ENCODE data around the gene RSL24D1. TPM values are rescaled to one million over a fixed set of nuclear protein-coding genes. Genes with fewer than 3 reads are reported as not detected.

The RSL24D1 gene
- total and polyA plus RNA-seq, 2 of the 13 experiments (the other 11 are each of a cell fraction or from before 2014, with no cell fraction given) = 58.8 to 100.0 TPM

GRCh38 chr15:55133972-55134371 is 62.8 kb downstream of the RSL24D1 start:
- FAIRE-seq (no peak), DNase-seq (ENCODE audit: low spot score) (no peak), ATAC-seq (no peak)
- CTCF ChIA-PET (ENCODE audit: low intra/inter-chr PET ratio, low total read pairs) = no interaction called here
- in situ Hi-C loops (cut with HindIII; ENCODE audit: extremely low pct_ligation_motif_present, low pct_unique_long_range_greater_than_20kb) = no loop called here
- H3K27ac ChIP-seq (ENCODE audit: extremely low read length, insufficient read depth, low read length) = no peak overlapping the region
- H3K27me3 ChIP-seq (ENCODE audit: control insufficient read depth in 1 of 2, insufficient read depth in 2 of 2, low read length in 2 of 2) = no peaks in the 10 kb centered on the region
- POLR2A ChIA-PET = no interaction called here
- H3K4me3 ChIP-seq (replicated peaks in 1 of 3; ENCODE audit: insufficient read depth in 1 of 3, low read depth in 2 of 3, low read length in 3 of 3) = no peak overlapping the region
- H3K4me1 ChIP-seq (ENCODE audit: insufficient read depth, low read length) = no peaks in the 10 kb centered on the region
- H3K9ac ChIP-seq (ENCODE audit: insufficient read depth, low read depth, low read length) = no peak overlapping the region
- H3K4me2 ChIP-seq (ENCODE audit: low read depth, low read length) = no peak overlapping the region
- 0% methylated on average over 2 of the region's 2 CpGs for WGBS (ENCODE audit: low lambda C conversion rate)
- no peaks in the 10 kb centered on the region for H3K36me3 ChIP-seq (replicated peaks in 1 of 2; ENCODE audit: control insufficient read depth in 1 of 2, insufficient read depth in 2 of 2, low read length in 2 of 2)
- H4K20me1 ChIP-seq (ENCODE audit: insufficient read depth, low read length) = no peaks in the 10 kb centered on the region
- no peaks in the 10 kb centered on the region for H3K79me2 ChIP-seq (ENCODE audit: insufficient read depth, low read length)
- H3K9me3 ChIP-seq (ENCODE audit: low read length) = peaks cover 8% of the 10 kb centered on the region; the same call in 1 of the 2 replicates
- TF ChIP-seq ZBTB26 (CRISPR knock-in tag; IDR thresholded peaks at IDR 0.05; ENCODE audit: borderline replicate concordance) (no peak), SP140L (CRISPR knock-in tag; IDR thresholded peaks at IDR 0.05; ENCODE audit: borderline replicate concordance) (no peak), CHCHD3 (CRISPR knock-in tag; IDR thresholded peaks at IDR 0.05) (no peak), SNAI1 (CRISPR knock-in tag; IDR thresholded peaks at IDR 0.05; ENCODE audit: borderline replicate concordance) (no peak), RAD51 (IDR thresholded peaks at IDR 0.05; ENCODE audit: borderline replicate concordance) (no peak)
- intact Hi-C loops (cut with micrococcal nuclease; ENCODE audit: unreplicated experiment) = no loop called here
- BruUV-seq (replicated peaks) = no TSS peak
- no peak overlapping the region for H2AFZ ChIP-seq (ENCODE audit: low read length)

- Histone ChIP-seq H3K79me2 (ENCODE audit: insufficient read depth, low read length) (no peaks in the 10 kb centered on the region), H3K9ac (ENCODE audit: insufficient read depth, low read depth, low read length) (no peak overlapping the region), H3K4me2 (ENCODE audit: low read depth, low read length) (no peak overlapping the region), H3K36me3 (replicated peaks in 1 of 2; ENCODE audit: control insufficient read depth in 1 of 2, insufficient read depth in 2 of 2, low read length in 2 of 2) (no peaks in the 10 kb centered on the region), H3K27me3 (ENCODE audit: control insufficient read depth in 1 of 2, insufficient read depth in 2 of 2, low read length in 2 of 2) (no peaks in the 10 kb centered on the region), H2AFZ (ENCODE audit: low read length) (no peak overlapping the region), H3K4me1 (ENCODE audit: insufficient read depth, low read length) (no peaks in the 10 kb centered on the region), H3K4me3 (replicated peaks in 1 of 3; ENCODE audit: insufficient read depth in 1 of 3, low read depth in 2 of 3, low read length in 3 of 3) (no peak overlapping the region), H4K20me1 (ENCODE audit: insufficient read depth, low read length) (no peaks in the 10 kb centered on the region), H3K9me3 (ENCODE audit: low read length) (peaks cover 8% of the 10 kb centered on the region; the same call in 1 of the 2 replicates), H3K27ac (ENCODE audit: extremely low read length, insufficient read depth, low read length) (no peak overlapping the region)
- no peak for DNase-seq (ENCODE audit: low spot score)
- BruUV-seq (replicated peaks) = no TSS peak
- ATAC-seq = no peak
- 1% methylated on average over 2 of the region's 2 CpGs for WGBS (ENCODE audit: low lambda C conversion rate)
- POLR2A ChIA-PET = no interaction called here
- in situ Hi-C loops (cut with HindIII; ENCODE audit: extremely low pct_ligation_motif_present, low pct_unique_long_range_greater_than_20kb) = no loop called here
- FAIRE-seq = no peak
- CTCF ChIA-PET (ENCODE audit: low intra/inter-chr PET ratio, low total read pairs) = no interaction called here
- intact Hi-C loops (cut with micrococcal nuclease; ENCODE audit: unreplicated experiment) = no loop called here
- no peak for TF ChIP-seq HIC2 (CRISPR knock-in tag; IDR thresholded peaks at IDR 0.05; ENCODE audit: low read depth)
- TF ChIP-seq ZNF318 (CRISPR knock-in tag; IDR thresholded peaks at IDR 0.05) = no peak
Observed at GRCh38 chr15:55132672-55133071, 64.1 kb downstream of the RSL24D1 start.

Measured in HepG2 (cell line).